Measurements from ENCODE around the gene CPXM2. TPM values are rescaled to one million over a fixed set of nuclear protein-coding genes. Genes with fewer than 3 reads are reported as not detected.

Gene CPXM2
- total RNA-seq, 2 experiments from 2014 or later, result not detected

GRCh38 chr10:123863183-123863575, 28.4 kb downstream of the CPXM2 start:
- no peak for TF ChIP-seq CTCF (IDR thresholded peaks at IDR 0.05)
- peaks cover 0 to 2% of the 10 kb centered on the region in 2 experiments for H3K27me3 ChIP-seq (ENCODE audit: control insufficient read depth in 1 of 2, insufficient read depth in 2 of 2, low read length in 2 of 2)
- Mint-ChIP-seq H3K9me3 (no peaks in the 10 kb centered on the region), H3K27ac (no peak overlapping the region), H3K27me3 (peaks cover 9% of the 10 kb centered on the region), H3K36me3 (ENCODE audit: low read depth) (no peaks in the 10 kb centered on the region), H3K4me3 (no peak overlapping the region), H3K4me1 (ENCODE audit: low read depth) (no peaks in the 10 kb centered on the region)
- no peaks in the 10 kb centered on the region for H3K36me3 ChIP-seq (ENCODE audit: insufficient read depth, low read length)
- ATAC-seq (ENCODE audit: poor library complexity) (no peak), DNase-seq (no peak)
- intact Hi-C loops (cut with DNase I, micrococcal nuclease), result no loop called here
- H3K9me3 ChIP-seq (ENCODE audit: control insufficient read depth in 1 of 2, insufficient read depth in 1 of 2, low read length in 2 of 2), result peaks cover 0 to 11% of the 10 kb centered on the region in 2 experiments
- H3K4me1 ChIP-seq (ENCODE audit: insufficient read depth, low read length), result no peaks in the 10 kb centered on the region
- CTCF ChIA-PET, result no interaction called here
- no peak overlapping the region for H3K4me3 ChIP-seq (ENCODE audit: low read length)
- no peak overlapping the region for H3K27ac ChIP-seq (ENCODE audit: low read depth in 1 of 2, low read length in 2 of 2)
- POLR2A ChIA-PET, result no interaction called here

DNA sequence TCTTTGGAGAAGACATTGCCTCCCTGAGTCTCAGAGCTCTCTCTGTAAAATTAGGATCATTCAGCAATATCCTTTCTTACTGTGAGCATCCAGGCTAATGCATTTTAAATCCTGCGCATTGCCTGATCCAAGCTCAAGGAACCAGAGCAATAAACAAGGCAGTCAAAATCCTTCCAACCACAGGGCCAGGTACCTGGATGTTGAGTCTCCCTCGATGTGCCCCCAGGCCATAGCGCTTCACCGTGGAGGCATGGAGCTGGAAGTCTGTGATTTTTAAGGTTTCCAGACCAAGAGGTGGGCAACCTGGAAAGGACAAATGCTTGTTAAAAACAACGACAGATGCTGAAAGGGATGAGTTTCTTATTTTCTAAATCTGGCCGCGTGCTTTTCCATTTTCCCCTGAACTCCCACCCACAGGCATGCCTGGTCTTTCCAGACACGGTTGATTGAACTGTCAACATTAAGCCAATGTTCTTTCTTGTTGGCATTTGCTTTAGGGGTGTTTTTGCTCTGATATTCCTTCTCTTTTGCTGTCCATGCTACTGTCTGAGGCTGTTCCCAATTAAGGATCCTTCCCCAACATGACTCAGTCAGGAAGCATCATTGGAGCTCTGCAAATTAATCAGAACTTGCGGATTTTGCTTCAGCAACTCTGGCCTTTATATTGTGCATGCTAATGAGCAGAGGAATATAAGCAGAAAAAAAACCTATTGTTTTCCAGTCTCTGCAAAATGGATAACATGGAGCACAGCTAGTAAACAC, 29.0 kb downstream of the CPXM2 start:
- Mint-ChIP-seq H3K9me3 (no peaks in the 10 kb centered on the region), H3K36me3 (ENCODE audit: low read depth) (no peaks in the 10 kb centered on the region), H3K27me3 (peaks cover 9% of the 10 kb centered on the region), H3K27ac (no peak overlapping the region), H3K4me3 (no peak overlapping the region), H3K4me1 (ENCODE audit: low read depth) (no peaks in the 10 kb centered on the region)
- H3K4me3 ChIP-seq (ENCODE audit: low read length), result no peak overlapping the region
- no peak overlapping the region for H3K27ac ChIP-seq (ENCODE audit: low read depth in 1 of 2, low read length in 2 of 2)
- peaks cover 0 to 11% of the 10 kb centered on the region in 2 experiments for H3K9me3 ChIP-seq (ENCODE audit: control insufficient read depth in 1 of 2, insufficient read depth in 1 of 2, low read length in 2 of 2)
- no peak for ATAC-seq (ENCODE audit: poor library complexity)
- H3K36me3 ChIP-seq (ENCODE audit: insufficient read depth, low read length), result no peaks in the 10 kb centered on the region
- no peak for TF ChIP-seq CTCF (IDR thresholded peaks at IDR 0.05)
- DNase-seq, result no peak
- intact Hi-C loops (cut with DNase I, micrococcal nuclease), result no loop called here
- H3K4me1 ChIP-seq (ENCODE audit: insufficient read depth, low read length), result no peaks in the 10 kb centered on the region
- POLR2A ChIA-PET, result no interaction called here
- CTCF ChIA-PET, result no interaction called here
- peaks cover 0 to 2% of the 10 kb centered on the region in 2 experiments for H3K27me3 ChIP-seq (ENCODE audit: control insufficient read depth in 1 of 2, insufficient read depth in 2 of 2, low read length in 2 of 2)

DNA sequence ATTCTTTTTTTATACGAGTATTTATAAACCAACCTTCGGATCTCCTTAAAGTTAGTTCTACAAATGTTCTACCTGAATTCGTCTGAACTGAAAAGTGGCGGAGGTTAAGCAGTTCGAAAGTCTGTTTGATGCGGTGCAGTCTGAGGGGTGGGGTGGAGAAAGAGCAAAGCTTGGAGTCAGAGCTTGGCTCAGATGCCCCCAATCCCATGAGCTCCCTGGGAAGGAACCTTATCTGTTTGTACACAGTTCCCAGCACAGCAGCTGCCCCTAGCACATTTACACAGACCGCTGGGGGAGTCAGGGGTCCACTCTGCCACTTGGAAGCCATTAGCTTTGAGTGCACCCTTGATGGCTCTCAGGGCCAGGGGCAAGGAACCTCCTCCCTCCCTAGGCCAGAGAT, 30.8 kb downstream of the CPXM2 start:
- peaks cover 2% of the 10 kb centered on the region for H3K27me3 Mint-ChIP-seq
- H3K4me1 ChIP-seq (ENCODE audit: insufficient read depth, low read length), result no peaks in the 10 kb centered on the region
- H3K9me3 ChIP-seq (ENCODE audit: control insufficient read depth in 1 of 2, insufficient read depth in 1 of 2, low read length in 2 of 2), result peaks cover 0 to 11% of the 10 kb centered on the region in 2 experiments
- intact Hi-C loops (cut with DNase I, micrococcal nuclease), result no loop called here
- no peak overlapping the region for H3K27ac ChIP-seq (ENCODE audit: low read depth in 1 of 2, low read length in 2 of 2)
- no peak for ATAC-seq (ENCODE audit: poor library complexity)
- H3K4me1 Mint-ChIP-seq (ENCODE audit: low read depth), result no peaks in the 10 kb centered on the region
- no peak overlapping the region for H3K4me3 ChIP-seq (ENCODE audit: low read length)
- peaks cover 0 to under 1% of the 10 kb centered on the region in 2 experiments for H3K27me3 ChIP-seq (ENCODE audit: control insufficient read depth in 1 of 2, insufficient read depth in 2 of 2, low read length in 2 of 2)
- H3K36me3 Mint-ChIP-seq (ENCODE audit: low read depth), result no peaks in the 10 kb centered on the region
- no peaks in the 10 kb centered on the region for H3K36me3 ChIP-seq (ENCODE audit: insufficient read depth, low read length)
- ChIA-PET POLR2A (no interaction called here), CTCF (no interaction called here)
- TF ChIP-seq CTCF (IDR thresholded peaks at IDR 0.05), result no peak
- no peak for DNase-seq
- no peak overlapping the region for H3K27ac Mint-ChIP-seq
- no peak overlapping the region for H3K4me3 Mint-ChIP-seq
- H3K9me3 Mint-ChIP-seq, result no peaks in the 10 kb centered on the region

Data from CD4-positive, alpha-beta T cell (primary cell).